HL-60/S4 treated with retinoic acid at 250 ng/mL for 4 days and 3 days (cell line): ENCODE results near the gene PRKAR1B.

Source experiments
- in situ Hi-C: fragments of 300-500 bp; cut with MboI; formaldehyde crosslinking; loops from 2 replicates; pipeline ENCODE4 v1.7.0; 2022; ENCODE audit warnings: low sequenced_read_pairs

Gene PRKAR1B

GRCh38 chr7:501526-501925 is 225.6 kb downstream of the PRKAR1B start:
- in situ Hi-C loops: no loop called here

- in situ Hi-C loops: no loop called here
These were observed 226.3 kb downstream of the PRKAR1B start for GRCh38 chr7:500521-501420.

DNA sequence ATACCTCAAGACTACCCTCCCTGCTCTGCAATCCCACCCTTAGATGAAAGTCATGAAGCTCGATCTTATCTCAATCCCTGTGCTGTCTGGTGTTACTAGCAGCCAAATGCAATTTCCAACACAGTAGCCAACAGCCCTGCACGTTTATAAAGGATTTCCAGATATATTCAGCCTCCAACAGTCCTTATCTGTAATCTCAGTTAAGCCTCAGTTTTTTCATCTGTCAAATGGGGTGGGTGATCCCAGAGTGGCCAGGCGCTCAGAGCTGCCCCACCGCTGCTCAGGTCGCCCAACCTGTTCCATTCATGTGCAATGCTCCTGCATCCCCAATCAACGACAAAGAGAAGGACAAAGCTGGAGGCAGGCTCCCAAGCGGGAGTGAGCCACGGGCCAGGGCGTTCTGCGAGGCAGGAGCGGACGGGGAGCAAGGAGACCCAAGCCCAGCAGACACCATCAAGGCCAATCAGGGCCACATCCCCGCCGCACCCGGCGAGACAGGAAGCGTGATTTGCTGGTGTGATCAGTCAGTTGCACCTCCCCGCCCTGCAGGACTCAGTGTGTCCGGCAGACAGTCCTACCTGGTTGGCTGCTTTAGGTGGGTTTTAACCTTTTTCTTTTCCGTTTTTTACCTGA is 227.1 kb downstream of the PRKAR1B start:
- in situ Hi-C loops: no loop called here
